ENCODE measurements around the gene TAGAP.

TAGAP gene

DNA sequence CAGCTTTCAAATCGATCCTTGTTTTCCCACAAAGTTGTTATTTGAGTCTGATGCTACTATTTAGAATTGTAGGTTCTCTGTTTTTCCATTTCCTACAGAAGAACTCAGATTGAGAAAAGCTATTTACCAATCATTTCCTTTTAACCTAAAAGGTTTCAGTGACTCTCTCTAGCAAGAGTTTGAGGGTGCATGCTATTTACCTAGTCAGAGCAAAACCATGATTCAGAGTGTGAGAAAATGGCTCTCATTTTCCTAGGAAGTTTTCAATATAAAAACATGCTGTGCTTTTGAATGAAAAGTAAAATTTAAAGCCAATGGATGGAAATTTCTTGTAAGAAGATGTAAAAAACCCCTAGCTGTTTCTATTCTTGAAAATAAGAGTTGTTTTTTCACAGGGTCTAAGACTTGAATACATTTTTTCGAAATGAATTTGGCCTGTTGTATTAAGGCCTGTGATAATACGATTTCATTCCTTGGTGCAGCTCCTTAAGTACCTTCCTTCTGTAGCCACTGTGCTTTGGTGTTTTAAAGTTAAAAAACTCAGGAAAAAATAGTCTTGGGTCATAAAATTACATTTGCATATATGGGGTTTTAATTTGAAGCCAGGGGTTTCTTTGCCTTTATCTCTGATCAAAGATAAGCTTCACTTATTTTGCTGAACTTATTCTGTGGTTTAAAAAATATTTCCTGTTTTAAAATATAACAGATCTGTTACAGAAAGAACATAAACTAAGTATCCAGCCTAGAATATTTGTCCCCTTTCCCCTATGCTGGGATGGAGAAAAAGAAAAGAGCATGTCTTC, 26.8 kb downstream of the TAGAP start:
- no peak overlapping the region for H3K23ac ChIP-seq (ENCODE audit: low read length in 2 of 2)
- 96% methylated on average over 2 of the region's 3 CpGs for WGBS
- no peak overlapping the region for H2BK120ac ChIP-seq (ENCODE audit: low read depth, low read length)
- H3K79me1 ChIP-seq (replicated peaks; ENCODE audit: low read length, poor library complexity, severe bottlenecking) = no peaks in the 10 kb centered on the region
- no peak overlapping the region for H3K27ac ChIP-seq (ENCODE audit: low read length, poor library complexity, severe bottlenecking)
- no peak overlapping the region for H4K91ac ChIP-seq (ENCODE audit: low read length)
- no peaks in the 10 kb centered on the region for H3K36me3 ChIP-seq (ENCODE audit: control insufficient read depth in 1 of 2, insufficient read depth in 2 of 2, low read depth in 1 of 2, low read length in 2 of 2)
- no peak overlapping the region for H2BK12ac ChIP-seq (ENCODE audit: low read length in 2 of 2)
- no peak overlapping the region for H3K18ac ChIP-seq (ENCODE audit: low read depth in 1 of 2, low read length in 2 of 2)
- no peak overlapping the region for H3K4ac ChIP-seq (ENCODE audit: low read depth in 1 of 2, low read length in 2 of 2)
- H2AK5ac ChIP-seq (ENCODE audit: low read length, severe bottlenecking) = no peak overlapping the region
- H2AFZ ChIP-seq (ENCODE audit: low read depth, low read length) = no peak overlapping the region
- no peak overlapping the region for H2BK15ac ChIP-seq (ENCODE audit: low read depth, poor library complexity, severe bottlenecking)
- no peak overlapping the region for H3K4me2 ChIP-seq (ENCODE audit: low read length, poor library complexity, severe bottlenecking)
- H3K9ac ChIP-seq (ENCODE audit: low read length) = no peak overlapping the region
- no peaks in the 10 kb centered on the region for H3K9me3 ChIP-seq (ENCODE audit: control insufficient read depth, low read length)
- H3K14ac ChIP-seq (ENCODE audit: low read length in 2 of 2) = no peak overlapping the region
- no peak overlapping the region for H2BK5ac ChIP-seq (ENCODE audit: low read depth, low read length, poor library complexity, severe bottlenecking)
- no peak overlapping the region for H4K8ac ChIP-seq (ENCODE audit: low read length)
- no peaks in the 10 kb centered on the region for H3K27me3 ChIP-seq (ENCODE audit: control insufficient read depth in 1 of 2, insufficient read depth in 1 of 2, low read length in 2 of 2)
- no peak overlapping the region for H3K4me3 ChIP-seq (ENCODE audit: insufficient read depth in 1 of 2, low read depth in 1 of 2, low read length in 2 of 2)
- H3K4me1 ChIP-seq (ENCODE audit: control insufficient read depth, insufficient read depth, low read depth, low read length) = no peaks in the 10 kb centered on the region
- DNase-seq = no peak

GRCh38 chr6:159014406-159014805, 30.4 kb downstream of the TAGAP start:
- Histone ChIP-seq H3K27me3 (ENCODE audit: control insufficient read depth in 1 of 2, insufficient read depth in 1 of 2, low read length in 2 of 2) (no peaks in the 10 kb centered on the region), H3K36me3 (ENCODE audit: control insufficient read depth in 1 of 2, insufficient read depth in 2 of 2, low read depth in 1 of 2, low read length in 2 of 2) (no peaks in the 10 kb centered on the region), H3K14ac (ENCODE audit: low read length in 2 of 2) (no peak overlapping the region), H2AFZ (ENCODE audit: low read depth, low read length) (no peak overlapping the region), H3K23ac (ENCODE audit: low read length in 2 of 2) (no peak overlapping the region), H2BK15ac (ENCODE audit: low read depth, poor library complexity, severe bottlenecking) (no peak overlapping the region), H3K4me3 (ENCODE audit: insufficient read depth in 1 of 2, low read depth in 1 of 2, low read length in 2 of 2) (no peak overlapping the region), H3K9me3 (ENCODE audit: control insufficient read depth, low read length) (no peaks in the 10 kb centered on the region), H2BK12ac (ENCODE audit: low read length in 2 of 2) (no peak overlapping the region), H3K79me1 (replicated peaks; ENCODE audit: low read length, poor library complexity, severe bottlenecking) (no peaks in the 10 kb centered on the region), H2BK5ac (ENCODE audit: low read depth, low read length, poor library complexity, severe bottlenecking) (no peak overlapping the region), H2BK120ac (ENCODE audit: low read depth, low read length) (no peak overlapping the region), H3K4me2 (ENCODE audit: low read length, poor library complexity, severe bottlenecking) (no peak overlapping the region), H4K91ac (ENCODE audit: low read length) (no peak overlapping the region), H3K4ac (ENCODE audit: low read depth in 1 of 2, low read length in 2 of 2) (no peak overlapping the region), H3K27ac (ENCODE audit: low read length, poor library complexity, severe bottlenecking) (no peak overlapping the region), H3K9ac (ENCODE audit: low read length) (no peak overlapping the region), H3K4me1 (ENCODE audit: control insufficient read depth, insufficient read depth, low read depth, low read length) (no peaks in the 10 kb centered on the region), H3K18ac (ENCODE audit: low read depth in 1 of 2, low read length in 2 of 2) (no peak overlapping the region), H4K8ac (ENCODE audit: low read length) (no peak overlapping the region), H2AK5ac (ENCODE audit: low read length, severe bottlenecking) (no peak overlapping the region)
- DNase-seq = no peak

GRCh38 chr6:159013229-159013628, 31.6 kb downstream of the TAGAP start:
- no peak overlapping the region for H2BK15ac ChIP-seq (ENCODE audit: low read depth, poor library complexity, severe bottlenecking)
- peak overlapping the region in 1 of 2 experiments; percentile 19 for H3K18ac ChIP-seq (ENCODE audit: low read depth in 1 of 2, low read length in 2 of 2)
- H3K27ac ChIP-seq (ENCODE audit: low read length, poor library complexity, severe bottlenecking) = no peak overlapping the region
- H4K91ac ChIP-seq (ENCODE audit: low read length) = no peak overlapping the region
- H3K4ac ChIP-seq (ENCODE audit: low read depth in 1 of 2, low read length in 2 of 2) = no peak overlapping the region
- no peaks in the 10 kb centered on the region for H3K36me3 ChIP-seq (ENCODE audit: control insufficient read depth in 1 of 2, insufficient read depth in 2 of 2, low read depth in 1 of 2, low read length in 2 of 2)
- no peak overlapping the region for H2BK5ac ChIP-seq (ENCODE audit: low read depth, low read length, poor library complexity, severe bottlenecking)
- no peak overlapping the region for H2BK120ac ChIP-seq (ENCODE audit: low read depth, low read length)
- no peak overlapping the region for H3K4me3 ChIP-seq (ENCODE audit: insufficient read depth in 1 of 2, low read depth in 1 of 2, low read length in 2 of 2)
- DNase-seq = no peak
- H3K14ac ChIP-seq (ENCODE audit: low read length in 2 of 2) = no peak overlapping the region
- H2BK12ac ChIP-seq (ENCODE audit: low read length in 2 of 2) = no peak overlapping the region
- H2AK5ac ChIP-seq (ENCODE audit: low read length, severe bottlenecking) = no peak overlapping the region
- 94% methylated on average over 5 of the region's 5 CpGs for WGBS
- H3K9ac ChIP-seq (ENCODE audit: low read length) = no peak overlapping the region
- no peak overlapping the region for H3K4me2 ChIP-seq (ENCODE audit: low read length, poor library complexity, severe bottlenecking)
- no peaks in the 10 kb centered on the region for H3K4me1 ChIP-seq (ENCODE audit: control insufficient read depth, insufficient read depth, low read depth, low read length)
- H4K8ac ChIP-seq (ENCODE audit: low read length) = no peak overlapping the region
- no peak overlapping the region for H2AFZ ChIP-seq (ENCODE audit: low read depth, low read length)
- H3K9me3 ChIP-seq (ENCODE audit: control insufficient read depth, low read length) = no peaks in the 10 kb centered on the region
- no peak overlapping the region for H3K23ac ChIP-seq (ENCODE audit: low read length in 2 of 2)
- H3K27me3 ChIP-seq (ENCODE audit: control insufficient read depth in 1 of 2, insufficient read depth in 1 of 2, low read length in 2 of 2) = no peaks in the 10 kb centered on the region
- no peaks in the 10 kb centered on the region for H3K79me1 ChIP-seq (replicated peaks; ENCODE audit: low read length, poor library complexity, severe bottlenecking)

DNA sequence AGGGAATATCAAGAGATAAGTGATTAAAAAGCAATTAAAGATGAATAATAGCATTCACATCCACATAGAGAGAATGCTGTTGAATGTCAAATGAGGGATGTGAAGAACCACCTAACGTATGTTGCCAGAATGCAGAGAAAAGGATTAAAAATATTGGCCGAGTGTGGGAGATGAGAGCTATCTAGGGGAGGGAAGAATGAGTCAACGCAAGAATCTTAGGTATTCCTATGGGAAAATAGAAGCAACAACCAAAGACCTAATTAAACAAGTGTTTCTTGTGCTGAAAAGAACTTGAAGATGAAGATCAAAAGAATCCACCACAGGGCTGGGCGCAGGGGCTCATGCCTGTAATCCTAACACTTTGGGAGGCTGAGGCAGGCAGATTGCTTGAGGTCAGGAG, 32.6 kb downstream of the TAGAP start:
- Histone ChIP-seq H3K4me1 (ENCODE audit: control insufficient read depth, insufficient read depth, low read depth, low read length) (no peaks in the 10 kb centered on the region), H3K4ac (ENCODE audit: low read depth in 1 of 2, low read length in 2 of 2) (no peak overlapping the region), H3K4me3 (ENCODE audit: insufficient read depth in 1 of 2, low read depth in 1 of 2, low read length in 2 of 2) (no peak overlapping the region), H2AFZ (ENCODE audit: low read depth, low read length) (no peak overlapping the region), H3K18ac (ENCODE audit: low read depth in 1 of 2, low read length in 2 of 2) (no peak overlapping the region), H2AK5ac (ENCODE audit: low read length, severe bottlenecking) (no peak overlapping the region), H3K9ac (ENCODE audit: low read length) (no peak overlapping the region), H3K36me3 (ENCODE audit: control insufficient read depth in 1 of 2, insufficient read depth in 2 of 2, low read depth in 1 of 2, low read length in 2 of 2) (no peaks in the 10 kb centered on the region), H2BK5ac (ENCODE audit: low read depth, low read length, poor library complexity, severe bottlenecking) (no peak overlapping the region), H3K27me3 (ENCODE audit: control insufficient read depth in 1 of 2, insufficient read depth in 1 of 2, low read length in 2 of 2) (no peaks in the 10 kb centered on the region), H4K8ac (ENCODE audit: low read length) (no peak overlapping the region), H3K4me2 (ENCODE audit: low read length, poor library complexity, severe bottlenecking) (no peak overlapping the region), H3K9me3 (ENCODE audit: control insufficient read depth, low read length) (no peaks in the 10 kb centered on the region), H3K79me1 (replicated peaks; ENCODE audit: low read length, poor library complexity, severe bottlenecking) (no peaks in the 10 kb centered on the region), H2BK12ac (ENCODE audit: low read length in 2 of 2) (no peak overlapping the region), H3K27ac (ENCODE audit: low read length, poor library complexity, severe bottlenecking) (no peak overlapping the region), H3K23ac (ENCODE audit: low read length in 2 of 2) (no peak overlapping the region), H2BK15ac (ENCODE audit: low read depth, poor library complexity, severe bottlenecking) (no peak overlapping the region), H4K91ac (ENCODE audit: low read length) (no peak overlapping the region), H2BK120ac (ENCODE audit: low read depth, low read length) (no peak overlapping the region), H3K14ac (ENCODE audit: low read length in 2 of 2) (no peak overlapping the region)
- peak; percentile 12 for DNase-seq
- 81% methylated on average over 3 of the region's 4 CpGs for WGBS

Measured in mesenchymal stem cell (in vitro differentiated cells and primary cell).